ENCODE data around the gene CLEC4G.
A peak's percentile ranks its signal among the peaks of the same experiment; 100 is the strongest.

The CLEC4G gene

GRCh38 chr19:7691497-7691896 lies 40.4 kb downstream of the CLEC4G start:
- no peak for DNase-seq

GRCh38 chr19:7690779-7691258 lies 41.1 kb downstream of the CLEC4G start:
- no peak for DNase-seq

GRCh38 chr19:7689165-7689564 lies 42.7 kb downstream of the CLEC4G start:
- no peak for DNase-seq

- DNase-seq: no peak
Measured at GRCh38 chr19:7687177-7687576, 44.7 kb downstream of the CLEC4G start.

GRCh38 chr19:7685546-7686445 lies 46.1 kb downstream of the CLEC4G start:
- DNase-seq: no peak

- no peak for DNase-seq
Measured at GRCh38 chr19:7682175-7682855, 49.6 kb downstream of the CLEC4G start.

GRCh38 chr19:7681340-7682174 lies 50.4 kb downstream of the CLEC4G start:
- DNase-seq: peak; percentile 88

- DNase-seq: peak; percentile 95
Measured at GRCh38 chr19:7680606-7681339, 51.1 kb downstream of the CLEC4G start, which contains the start of gene TRAPPC5. TSS of gene TRAPPC5 (plus strand) at chr19:7680833. CDS start at chr19:7682254, 1,421 bp downstream.

GRCh38 chr19:7679771-7680605 lies 51.9 kb downstream of the CLEC4G start:
- DNase-seq: no peak

- DNase-seq: peak; percentile 73
Measured at GRCh38 chr19:7678971-7679751, 52.7 kb downstream of the CLEC4G start.
